HUES64 (cell line): ENCODE data around the gene SPATA13.
"Not testable (repeated sequence)": the region's sequence is repeated elsewhere in the genome, so short reads cannot be mapped to it uniquely, and the experiment has no call there.

Experiments
- H3K27ac ChIP-seq: 2 replicates; pipeline ENCODE4 v1.7.0; 2013; ENCODE audit warnings: low read depth, low read length, inconsistent platforms
- H3K27me3 ChIP-seq: 2 replicates; pipeline ENCODE4 v1.6.1; 2013; ENCODE audit warnings: mild to moderate bottlenecking, low read length; ENCODE audit not compliant: insufficient read depth
- H3K36me3 ChIP-seq: 2 replicates; pipeline ENCODE4 v1.6.1; 2013; ENCODE audit warnings: mild to moderate bottlenecking, low read length; ENCODE audit not compliant: insufficient read depth
- H3K4me1 ChIP-seq: 2 replicates; pipeline ENCODE4 v1.6.1; 2013; ENCODE audit warnings: mild to moderate bottlenecking, low read length, moderate library complexity; ENCODE audit not compliant: insufficient read depth
- H3K4me3 ChIP-seq: 2 replicates; pipeline ENCODE4 v1.5.1; 2013; ENCODE audit warnings: mild to moderate bottlenecking, low read length, moderate library complexity
- H3K9ac ChIP-seq: 2 replicates; pipeline ENCODE4 v1.6.1; 2013; ENCODE audit warnings: mild to moderate bottlenecking, low read depth, low read length
- H3K9me3 ChIP-seq: 2 replicates; pipeline ENCODE4 v1.6.1; 2013; ENCODE audit warnings: low read depth, low read length; ENCODE audit not compliant: insufficient read depth
- WGBS: fragments of 150-250, 120-280 bp; methylation state at CpG from one replicate; pipeline ENCODE4 v1.1.7; 2013; ENCODE audit warnings: missing lambda C conversion rate; 5-methylcytosine and 5-hydroxymethylcytosine counted together

The SPATA13 gene

GRCh38 chr13:24307211-24308067 is 146.9 kb downstream of the SPATA13 start:
- 91% methylated on average over 27 of the region's 27 CpGs for WGBS
- Histone ChIP-seq H3K27ac (no peak overlapping the region), H3K4me1 (no peaks in the 10 kb centered on the region), H3K27me3 (no peaks in the 10 kb centered on the region), H3K36me3 (peaks cover 25% of the 10 kb centered on the region), H3K4me3 (no peak overlapping the region), H3K9me3 (no peaks in the 10 kb centered on the region), H3K9ac (no peak overlapping the region)

- Histone ChIP-seq H3K4me3 (no peak overlapping the region), H3K9ac (no peak overlapping the region), H3K4me1 (no peaks in the 10 kb centered on the region), H3K27me3 (no peaks in the 10 kb centered on the region), H3K36me3 (peaks cover 19% of the 10 kb centered on the region), H3K27ac (no peak overlapping the region), H3K9me3 (no peaks in the 10 kb centered on the region)
- 96% methylated on average over 33 of the region's 33 CpGs for WGBS
Measured at GRCh38 chr13:24308068-24308445, 147.5 kb downstream of the SPATA13 start.

GRCh38 chr13:24308488-24309020 is 148.0 kb downstream of the SPATA13 start:
- Histone ChIP-seq H3K27ac (no peak overlapping the region), H3K36me3 (peaks cover 15% of the 10 kb centered on the region), H3K9me3 (no peaks in the 10 kb centered on the region), H3K4me3 (no peak overlapping the region), H3K27me3 (no peaks in the 10 kb centered on the region), H3K4me1 (no peaks in the 10 kb centered on the region), H3K9ac (no peak overlapping the region)
- WGBS = 96% methylated on average over 37 of the region's 37 CpGs

- not testable (repeated sequence) for H3K4me1 ChIP-seq, H3K27ac ChIP-seq, H3K36me3 ChIP-seq, H3K9me3 ChIP-seq, H3K4me3 ChIP-seq, H3K27me3 ChIP-seq, H3K9ac ChIP-seq
- WGBS = 100% methylated on average over 1 of the region's 2 CpGs
Measured at GRCh38 chr13:24309300-24309699, 148.8 kb downstream of the SPATA13 start, which contains the start of gene C1QTNF9. Gene C1QTNF9 (plus strand): TSS chr13:24309580. CDS start chr13:24316004, 6,424 bp downstream.

- H3K4me3 ChIP-seq = no peak overlapping the region
- no peaks in the 10 kb centered on the region for H3K9me3 ChIP-seq
- no peaks in the 10 kb centered on the region for H3K27me3 ChIP-seq
- 79% methylated on average over 5 of the region's 5 CpGs for WGBS
- no peaks in the 10 kb centered on the region for H3K4me1 ChIP-seq
- no peak overlapping the region for H3K9ac ChIP-seq
- no peak overlapping the region for H3K27ac ChIP-seq
- H3K36me3 ChIP-seq = no peaks in the 10 kb centered on the region
Measured at GRCh38 chr13:24313439-24313838, 152.9 kb downstream of the SPATA13 start.

- WGBS = 94% methylated on average over 8 of the region's 10 CpGs
- not testable (repeated sequence) for H3K9ac ChIP-seq, H3K9me3 ChIP-seq, H3K27me3 ChIP-seq, H3K4me3 ChIP-seq, H3K4me1 ChIP-seq, H3K36me3 ChIP-seq, H3K27ac ChIP-seq
Measured at GRCh38 chr13:24317835-24318234, 157.3 kb downstream of the SPATA13 start.

- H3K9me3 ChIP-seq, H3K4me1 ChIP-seq, H3K4me3 ChIP-seq, H3K9ac ChIP-seq, H3K36me3 ChIP-seq, H3K27ac ChIP-seq, H3K27me3 ChIP-seq: not testable (repeated sequence)
- 100% methylated on average over 1 of the region's 4 CpGs for WGBS
Measured at GRCh38 chr13:24318878-24319277, 158.4 kb downstream of the SPATA13 start.

- not testable (repeated sequence) for H3K9me3 ChIP-seq, H3K4me3 ChIP-seq, H3K27ac ChIP-seq, H3K36me3 ChIP-seq, H3K4me1 ChIP-seq, H3K9ac ChIP-seq, H3K27me3 ChIP-seq
- 93% methylated on average over 6 of the region's 6 CpGs for WGBS
Measured at GRCh38 chr13:24319641-24320040, 159.1 kb downstream of the SPATA13 start.

GRCh38 chr13:24321416-24321815 is 160.9 kb downstream of the SPATA13 start:
- H3K27ac ChIP-seq, H3K4me1 ChIP-seq: not testable (repeated sequence)
- WGBS = 91% methylated on average over 7 of the region's 8 CpGs

GRCh38 chr13:24322470-24322869 is 161.9 kb downstream of the SPATA13 start:
- 54% methylated on average over 2 of the region's 2 CpGs for WGBS
- not testable (repeated sequence) for H3K4me3 ChIP-seq, H3K9ac ChIP-seq, H3K9me3 ChIP-seq, H3K36me3 ChIP-seq, H3K27me3 ChIP-seq, H3K4me1 ChIP-seq, H3K27ac ChIP-seq

More at GRCh38 chr13:24321416-24321815, 160.9 kb downstream of the SPATA13 start:
- H3K9ac ChIP-seq, H3K27me3 ChIP-seq, H3K9me3 ChIP-seq, H3K36me3 ChIP-seq, H3K4me3 ChIP-seq: not testable (repeated sequence)

GRCh38 chr13:24323036-24323738 is 162.7 kb downstream of the SPATA13 start:
- 93% methylated on average over 28 of the region's 28 CpGs for WGBS
- no peak overlapping the region for H3K27ac ChIP-seq

More at GRCh38 chr13:24323036-24323738, 162.7 kb downstream of the SPATA13 start:
- H3K4me1 ChIP-seq = no peaks in the 10 kb centered on the region
- H3K9ac ChIP-seq = no peak overlapping the region
- H3K27me3 ChIP-seq = peaks cover 3% of the 10 kb centered on the region
- no peak overlapping the region for H3K4me3 ChIP-seq
- no peaks in the 10 kb centered on the region for H3K9me3 ChIP-seq
- no peaks in the 10 kb centered on the region for H3K36me3 ChIP-seq
